ENCODE data around the gene PARVG. TPM values are rescaled to one million over a fixed set of nuclear protein-coding genes. Genes with fewer than 3 reads are reported as not detected.
A peak's percentile ranks its signal among the peaks of the same experiment; 100 is the strongest.

The PARVG gene
- total and polyA plus RNA-seq, 2 of the 8 experiments (the other 6 are each of a cell fraction or from before 2014, with no cell fraction given) = 0.37 to 1.5 TPM

- no peaks in the 10 kb centered on the region; a peak in 1 of 8 replicates for H3K36me3 ChIP-seq (ENCODE audit: control insufficient read depth in 2 of 4, insufficient read depth in 4 of 4, low read length in 3 of 4)
- DNase-seq (ENCODE audit: low read depth in 1 of 2, low spot score in 2 of 2) (no peak), FAIRE-seq (no peak)
- H2BK20ac ChIP-seq (ENCODE audit: low read length) = no peak overlapping the region
- ChIA-PET CTCF (ENCODE audit: partially characterized antibody) (interaction anchor here (0.9 kb wide), 1 partner anchor 94 kb away, joined by 3 read pairs; no protein-coding TSS in a partner anchor), POLR2A (ENCODE audit: partially characterized antibody) (interaction anchor here (0.5 kb wide), 1 partner anchor 49 kb away, joined by 4 read pairs; no protein-coding TSS in a partner anchor)
- H3K56ac ChIP-seq (replicated peaks; ENCODE audit: insufficient read length, low read depth, low read length) = no peak overlapping the region
- no peaks in the 10 kb centered on the region for H4K20me1 ChIP-seq (replicated peaks in 1 of 2; ENCODE audit: control insufficient read depth in 1 of 2, insufficient read depth in 2 of 2, low read length in 2 of 2)
- no peak overlapping the region for H3K9ac ChIP-seq (replicated peaks in 1 of 4; ENCODE audit: extremely low read depth in 1 of 4, low read depth in 3 of 4, low read length in 3 of 4)
- peak overlapping the region; percentile 80 for H4K91ac ChIP-seq (replicated peaks; ENCODE audit: insufficient read length, low read length)
- no peak overlapping the region for H3K4ac ChIP-seq (replicated peaks; ENCODE audit: insufficient read length, low read depth, low read length)
- H3K4me1 ChIP-seq (replicated peaks in 1 of 4; ENCODE audit: control insufficient read depth in 3 of 4, insufficient read depth in 4 of 4, low read length in 3 of 4) = peaks cover 5 to 22% (median 12%) of the 10 kb centered on the region in 4 experiments; a peak in 6 of 7 replicates
- WGBS, 2 experiments (ENCODE audit: extremely low coverage in 1 of 2, insufficient coverage in 1 of 2, insufficient read length in 1 of 2, insufficient replicate concordance in 2 of 2, low coverage in 1 of 2, low lambda C conversion rate in 2 of 2, missing lambda C conversion rate in 1 of 2) = 94% methylated on average over 11 of the region's 11 CpGs; no CpG with 5 or more reads in 1 of the 2 experiments
- no peak overlapping the region for H2BK15ac ChIP-seq (ENCODE audit: low read length)
- no peak overlapping the region for H3K23ac ChIP-seq (ENCODE audit: insufficient read length)
- H2BK5ac ChIP-seq (ENCODE audit: low read depth, low read length) = no peak overlapping the region
- H3K4me2 ChIP-seq (ENCODE audit: insufficient read depth in 1 of 2, low read depth in 2 of 2, low read length in 2 of 2) = no peak overlapping the region
- no peak overlapping the region for H3K27ac ChIP-seq (ENCODE audit: low read depth, low read length)
- H2AK5ac ChIP-seq (ENCODE audit: low read depth, low read length) = no peak overlapping the region
- H2BK12ac ChIP-seq (ENCODE audit: low read depth, low read length) = peak overlapping the region; percentile 88; the same call in 1 of the 2 replicates
- H3K14ac ChIP-seq (ENCODE audit: insufficient read length) = no peak overlapping the region
- no peaks in the 10 kb centered on the region for H3K79me1 ChIP-seq (ENCODE audit: low read depth, low read length)
- H3K79me2 ChIP-seq (ENCODE audit: control insufficient read depth in 1 of 2, insufficient read depth in 2 of 2, low read length in 2 of 2) = no peaks in the 10 kb centered on the region
- no peaks in the 10 kb centered on the region for H3K9me3 ChIP-seq (ENCODE audit: insufficient read depth in 2 of 2, low read depth in 1 of 2, low read length in 1 of 2)
- no peaks in the 10 kb centered on the region for H3K23me2 ChIP-seq (ENCODE audit: low read depth, low read length)
- no peak overlapping the region for H3K18ac ChIP-seq (ENCODE audit: extremely low read depth, low read length)
- no peak overlapping the region for H2BK120ac ChIP-seq (replicated peaks; ENCODE audit: low read depth, low read length)
- no peak overlapping the region for H4K5ac ChIP-seq (ENCODE audit: insufficient read length, low read depth, low read length)
- peak overlapping the region; percentile 70; the same call in 1 of the 2 replicates for H4K8ac ChIP-seq (ENCODE audit: extremely low read depth, insufficient read depth, low read length)
- no peak overlapping the region for H3K4me3 ChIP-seq (ENCODE audit: extremely low read depth in 1 of 4, insufficient read depth in 2 of 4, low read depth in 3 of 4, low read length in 4 of 4)
- H3K27me3 ChIP-seq (replicated peaks in 1 of 4; ENCODE audit: control insufficient read depth in 3 of 4, extremely low read depth in 1 of 4, insufficient read depth in 3 of 4, low read length in 3 of 4) = no peaks in the 10 kb centered on the region
- no peak overlapping the region for H2AFZ ChIP-seq (ENCODE audit: low read length)
- no peak for TF ChIP-seq BCL11A (IDR thresholded peaks at IDR 0.05; ENCODE audit: low read depth in 2 of 2, low read length in 2 of 2)
- TF ChIP-seq JUND (IDR thresholded peaks at IDR 0.05; ENCODE audit: low read length) = no peak
- no peak for TF ChIP-seq SIN3A (conservative IDR thresholded peaks at IDR 0.05 in 1 of 2, IDR thresholded peaks at IDR 0.05 in 1 of 2; ENCODE audit: low read depth in 1 of 2, low read length in 2 of 2)
- TF ChIP-seq POLR2AphosphoS5 (IDR thresholded peaks at IDR 0.05; ENCODE audit: low read depth, low read length) = no peak
- TF ChIP-seq ASH2L (IDR thresholded peaks at IDR 0.05; ENCODE audit: low read length) = no peak
- TF ChIP-seq RBBP5 (IDR thresholded peaks at IDR 0.05; ENCODE audit: borderline replicate concordance, low read depth, low read length) = no peak
- TF ChIP-seq SP2 (IDR thresholded peaks at IDR 0.05; ENCODE audit: low read length) = no peak
- no peak for TF ChIP-seq TAF7 (optimal IDR thresholded peaks at IDR 0.05; ENCODE audit: borderline replicate concordance, low read depth, low read length)
- no peak for TF ChIP-seq GABPA (IDR thresholded peaks at IDR 0.05; ENCODE audit: borderline replicate concordance, insufficient read depth, low read length)
- TF ChIP-seq POLR2A (IDR thresholded peaks at IDR 0.05; ENCODE audit: control extremely low read depth in 1 of 2, low read depth in 2 of 2, low read length in 2 of 2) = no peak
- no peak for TF ChIP-seq CREB1 (IDR thresholded peaks at IDR 0.05)
- TF ChIP-seq USF2 (IDR thresholded peaks at IDR 0.05; ENCODE audit: low read length) = no peak
- TF ChIP-seq KDM1A (IDR thresholded peaks at IDR 0.05; ENCODE audit: borderline replicate concordance, low read length) = no peak
- no peak for TF ChIP-seq HDAC6 (IDR thresholded peaks at IDR 0.05; ENCODE audit: low read depth, low read length)
These were observed 19.1 kb upstream of the PARVG start for GRCh38 chr22:44161673-44162072.
